K562 (cell line): ENCODE measurements around the gene GPC3. TPM values are rescaled to one million over a fixed set of nuclear protein-coding genes. Genes with fewer than 3 reads are reported as not detected.

Experiments
- ATAC-seq: fragments of 200-7000 bp; cut with Tn5 transposase; 3 replicates; pipeline ENCODE4 v1.9.1; 2020; ENCODE audit warnings: moderate library complexity
- BruUV-seq: library from RNA; stranded (reverse); fragments of 400-500 nt; replicated peaks from 2 replicates; lab custom pipeline; 2021; lab: Mats Ljungman, UMichigan
- CTCF ChIA-PET: fragments of 300-600 bp; formaldehyde crosslinking; extraction: SDS; loops from one replicate; lab custom pipeline; 2021; ENCODE audit warnings: low intra/inter-chr PET ratio; lab: Yijun Ruan, JAX
- POLR2A ChIA-PET: fragments of 300-600, 350-650 bp; sonication (Branson Sonifier 250); formaldehyde crosslinking; extraction: SDS; loops from one replicate; lab custom pipeline; 2021; ENCODE audit warnings: antibody characterized with exemption, inconsistent platforms; lab: Yijun Ruan, JAX
- DNase-seq, 4 experiments: peaks; one replicate each; pipeline versions ENCODE4 v3.0.0 to v3.0.0-alpha.2; 2011 to 2018; ENCODE audit warnings: low spot score in 3 of 4, mixed read lengths in 3 of 4; ENCODE audit errors: extremely low read depth in 1 of 4
- FAIRE-seq: peaks from 2 replicates; lab custom pipeline; 2011; peaks lifted over from hg19 to GRCh38; lab: Jason Lieb, UNC
- H2AFZ ChIP-seq: 2 replicates; pipeline ENCODE4 v1.6.0; 2011; ENCODE audit warnings: low read depth, low read length, control low read depth, inconsistent platforms
- H3K27ac ChIP-seq: fragments of 200-600 bp; 3 replicates; pipeline ENCODE4 v1.8.0; 2011; ENCODE audit warnings: low read depth, mild to moderate bottlenecking, control low read depth, inconsistent platforms, low read length, moderate library complexity, mixed read lengths; ENCODE audit errors: extremely low read depth
- H3K27me3 ChIP-seq, 2 experiments: fragments of 300-600 bp in 1 of 2; 2 replicates in 1 of 2; 3 replicates in 1 of 2; pipeline versions ENCODE4 v1.6.0 to v1.8.0; 2011; ENCODE audit warnings: inconsistent platforms in 2 of 2, low read length in 2 of 2, mild to moderate bottlenecking in 1 of 2, mixed read lengths in 1 of 2, moderate library complexity in 1 of 2; ENCODE audit not compliant: control insufficient read depth in 2 of 2, insufficient read depth in 2 of 2
- H3K36me3 ChIP-seq: fragments of 300-600 bp; 3 replicates; pipeline ENCODE4 v1.8.0; 2011; ENCODE audit warnings: mild to moderate bottlenecking, low read length, inconsistent platforms; ENCODE audit not compliant: control insufficient read depth, insufficient read depth
- H3K4me1 ChIP-seq, 2 experiments: fragments of 200-600 bp in 1 of 2; replicated peaks in 1 of 2; 2 replicates in 1 of 2; 3 replicates in 1 of 2; pipeline versions ENCODE4 v1.5.1 to v1.8.0; 2011; ENCODE audit warnings: inconsistent platforms in 2 of 2, low read length in 2 of 2, mild to moderate bottlenecking in 1 of 2, mixed read lengths in 1 of 2, moderate library complexity in 1 of 2; ENCODE audit not compliant: control insufficient read depth in 2 of 2, insufficient read depth in 2 of 2
- H3K4me2 ChIP-seq: 2 replicates; pipeline ENCODE4 v1.6.1; 2011; ENCODE audit warnings: low read length, control low read depth, inconsistent platforms, mixed read lengths; ENCODE audit not compliant: insufficient read depth
- H3K4me3 ChIP-seq: fragments of 200-600 bp; sonication (generic), shearing (Covaris generic); 2 replicates; pipeline ENCODE4 v1.5.1; 2016; ENCODE audit warnings: control low read depth, inconsistent platforms
- H3K79me2 ChIP-seq: fragments of 200-600 bp; 3 replicates; pipeline ENCODE4 v1.8.0; 2011; ENCODE audit warnings: low read length, inconsistent platforms; ENCODE audit not compliant: control insufficient read depth, insufficient read depth
- H3K9ac ChIP-seq, 2 experiments: 2 replicates each; pipeline versions ENCODE4 v1.6.0 to v1.6.1; 2011; ENCODE audit warnings: low read depth in 2 of 2, low read length in 2 of 2, control low read depth in 1 of 2, inconsistent platforms in 1 of 2, mild to moderate bottlenecking in 1 of 2, mixed read lengths in 1 of 2; ENCODE audit not compliant: insufficient read depth in 1 of 2
- H3K9me1 ChIP-seq: one replicate; pipeline ENCODE4 v1.6.0; 2011; ENCODE audit warnings: inconsistent platforms, mild to moderate bottlenecking, low read length, moderate library complexity; ENCODE audit not compliant: control insufficient read depth, insufficient read depth
- H3K9me3 ChIP-seq: replicated peaks from 2 replicates; pipeline ENCODE4 v1.5.1; 2011; ENCODE audit warnings: low read depth, low read length, inconsistent platforms; ENCODE audit not compliant: control insufficient read depth, insufficient read depth
- H4K20me1 ChIP-seq: replicated peaks from 2 replicates; pipeline ENCODE4 v1.6.1; 2011; ENCODE audit warnings: low read length, inconsistent platforms, mixed read lengths; ENCODE audit not compliant: control insufficient read depth, insufficient read depth
- CBFA2T3 ChIP-seq: fragments of 450-650 bp; IDR thresholded peaks from 2 replicates; pipeline ENCODE4 v1.6.1; 2017
- CCNT2 ChIP-seq: IDR thresholded peaks from 2 replicates; pipeline ENCODE4 v1.6.1; 2011; ENCODE audit warnings: borderline replicate concordance, low read depth, mild to moderate bottlenecking, moderate library complexity, mixed read lengths, low read length; ENCODE audit not compliant: insufficient read length; ENCODE audit errors: extremely low read depth
- MAZ ChIP-seq, 2 experiments: fragments of 450-650 bp in 1 of 2; sonication (generic) in 1 of 2; formaldehyde crosslinking; IDR thresholded peaks in 1 of 2; conservative IDR thresholded peaks in 1 of 2; 2 replicates each; pipeline versions ENCODE4 v1.4.0 to v1.5.0; 2020; ENCODE audit warnings: mild to moderate bottlenecking in 1 of 2, missing genetic modification reagents in 1 of 2
- NRF1 ChIP-seq, 2 experiments: fragments of 450-650 bp; IDR thresholded peaks in 1 of 2; conservative IDR thresholded peaks in 1 of 2; 2 replicates each; pipeline ENCODE4 v1.6.1; 2014; ENCODE audit warnings: mild to moderate bottlenecking in 2 of 2
- TBP ChIP-seq: optimal IDR thresholded peaks from 2 replicates; pipeline ENCODE3; 2011; ENCODE audit warnings: low read depth, low read length, improper control_type of control experiment
- WGBS: fragments of 100-300 bp; shearing (Covaris generic); methylation state at CpG from one replicate; pipeline ENCODE4 v1.1.6; 2016; ENCODE audit warnings: low coverage, mixed read lengths; ENCODE audit not compliant: insufficient coverage; ENCODE audit errors: missing lambda C conversion rate; 5-methylcytosine and 5-hydroxymethylcytosine counted together
- in situ Hi-C: fragments of 300-500 bp; cut with MboI; formaldehyde crosslinking; loops from 4 replicates; pipeline ENCODE4 v1.15.0; 2018; ENCODE audit warnings: inconsistent platforms, mixed read lengths
- intact Hi-C: fragments of 100-400 bp; cut with micrococcal nuclease; formaldehyde crosslinking; loops from 2 replicates; pipeline ENCODE4 v1.14.2; 2022
- polyA plus RNA-seq, 8 experiments: library from polyadenylated mRNA; depleted of rRNA in 4 of 8; stranded (reverse) in 5 of 8; unstranded in 3 of 8; fragments of >200 nt; fragmentation: Nextera tagmentation in 2 of 8; fragmentation: Illumina TruSeq in 1 of 8; extraction: Ambion mirVana in 2 of 8; extraction: Trizol in 1 of 8; gene quantifications; 2 replicates each; pipeline versions ENCODE4 v1.2.1 to v1.2.3, GENCODE V29; 2011 to 2014; ENCODE audit warnings: inconsistent platforms in 1 of 8, missing spikeins in 1 of 8
- total RNA-seq, 7 experiments: library from RNA; depleted of rRNA in 6 of 7; stranded (reverse); fragments of >200 nt in 6 of 7; fragmentation: Illumina TruSeq in 2 of 7; extraction: Trizol in 2 of 7; gene quantifications; 2 replicates each; pipeline versions ENCODE4 v1.2.1 to v1.2.3, GENCODE V29; 2011 to 2021; ENCODE audit warnings: low replicate concordance in 1 of 7
- TF ChIP-seq, protein P1 (sequence below): sonication (generic); formaldehyde crosslinking; IDR thresholded peaks from 2 replicates; pipeline ENCODE4 v1.8.1; 2023; ENCODE audit warnings: mild to moderate bottlenecking, missing genetic modification reagents
- TF ChIP-seq, protein P2 (sequence below): sonication (generic); formaldehyde crosslinking; IDR thresholded peaks from 2 replicates; pipeline ENCODE4 v1.9.0; 2022; ENCODE audit warnings: mild to moderate bottlenecking, missing genetic modification reagents
- TF ChIP-seq, protein P3 (sequence below): fragments of 250-450 bp; sonication (Bioruptor Pico); IDR thresholded peaks from 2 replicates; pipeline ENCODE4 v1.8.0; 2022; ENCODE audit warnings: inconsistent platforms, mild to moderate bottlenecking, moderate library complexity, borderline replicate concordance

Gene GPC3
- total and polyA plus RNA-seq, 9 of the 15 experiments (the other 6 are each of a cell fraction or from before 2014, with no cell fraction given), result 0.42 TPM; not detected in 8

DNA sequence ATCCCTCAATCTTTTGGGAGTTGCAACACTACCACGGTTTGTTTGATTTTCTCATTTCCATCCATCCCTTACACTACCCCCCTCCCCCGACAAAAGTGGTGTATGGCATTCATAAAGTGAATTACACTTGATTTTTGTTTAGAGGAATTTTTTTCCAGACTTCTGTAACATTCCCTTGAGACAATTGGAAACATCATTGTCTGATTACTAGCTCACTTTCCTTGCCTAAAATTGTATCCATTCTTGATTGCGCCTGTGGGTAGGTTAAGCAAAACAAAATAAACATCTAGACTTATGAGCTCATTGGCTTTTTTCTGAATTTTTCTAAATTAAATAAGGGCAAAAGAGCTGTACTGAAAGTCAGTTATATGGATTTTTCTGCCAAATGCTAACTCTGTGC lies 3.5 kb downstream of the GPC3 start:
- WGBS, result 0% methylated on average over 3 of the region's 3 CpGs
- Histone ChIP-seq H3K4me2 (no peak overlapping the region), H3K9me1 (no peaks in the 10 kb centered on the region), H3K9me3 (no peaks in the 10 kb centered on the region), H4K20me1 (no peaks in the 10 kb centered on the region), H3K79me2 (no peaks in the 10 kb centered on the region), H3K36me3 (no peaks in the 10 kb centered on the region), H3K4me3 (no peak overlapping the region), H3K27ac (no peak overlapping the region), H3K27me3 (peaks cover under 1 to 26% of the 10 kb centered on the region in 2 experiments; a peak in 4 of 5 replicates), H3K9ac (no peak overlapping the region), H2AFZ (no peak overlapping the region), H3K4me1 (peaks cover 0 to 11% of the 10 kb centered on the region in 2 experiments; a peak in 2 of 5 replicates)
- intact Hi-C loops (no loop called here), in situ Hi-C loops (no loop called here)
- ChIA-PET CTCF (no interaction called here), POLR2A (no interaction called here)
- BruUV-seq, result no TSS peak
- FAIRE-seq, result no peak
- no peak for TF ChIP-seq CCNT2
- no peak for TF ChIP-seq TBP
- DNase-seq, result no peak
- ATAC-seq, result no peak

DNA sequence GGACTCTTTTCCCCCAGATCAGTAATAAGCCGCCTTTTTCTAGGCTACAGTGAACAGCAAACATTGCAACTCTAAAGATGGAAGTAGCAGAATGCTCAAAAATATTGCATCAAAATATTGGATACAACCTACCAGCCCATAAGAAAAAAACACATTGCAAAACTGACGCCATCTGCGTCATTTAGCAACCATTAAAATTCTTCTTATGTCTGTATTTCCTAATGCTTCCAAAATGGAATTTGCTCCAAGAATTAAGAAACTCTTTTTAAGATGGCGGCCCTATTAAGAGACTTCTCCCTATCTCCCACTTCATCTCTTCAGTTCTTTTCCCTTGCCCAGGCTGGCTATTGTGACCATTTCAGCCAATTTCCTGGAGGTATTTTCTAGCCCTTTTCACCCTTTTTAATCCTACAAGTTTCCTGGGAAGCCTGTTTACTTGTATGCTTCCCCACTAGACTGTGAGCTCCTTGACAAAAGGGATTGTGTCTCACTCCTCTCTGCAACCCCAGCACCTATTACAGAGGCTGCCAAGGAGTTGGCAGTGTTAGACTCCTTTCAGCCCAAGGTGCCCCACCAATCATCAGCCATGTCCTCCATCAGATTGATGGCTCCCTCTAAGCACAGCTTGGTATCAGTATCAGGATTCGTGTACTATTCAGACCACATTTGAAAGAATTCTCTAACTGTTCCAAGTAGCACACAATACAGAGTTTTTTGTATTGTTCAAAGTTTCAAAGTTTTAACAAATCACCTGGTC lies 4.4 kb downstream of the GPC3 start:
- no TSS peak for BruUV-seq
- peaks cover 0 to 11% of the 10 kb centered on the region in 2 experiments; a peak in 2 of 5 replicates for H3K4me1 ChIP-seq
- no peak overlapping the region for H3K4me3 ChIP-seq
- no peaks in the 10 kb centered on the region for H3K79me2 ChIP-seq
- DNase-seq, result no peak
- H3K9me1 ChIP-seq, result no peaks in the 10 kb centered on the region
- in situ Hi-C loops, result no loop called here
- H3K27me3 ChIP-seq, result peaks cover 0 to 20% of the 10 kb centered on the region in 2 experiments; a peak in 3 of 5 replicates
- WGBS, result 1% methylated on average over 5 of the region's 5 CpGs
- ChIA-PET POLR2A (no interaction called here), CTCF (no interaction called here)
- no peaks in the 10 kb centered on the region for H4K20me1 ChIP-seq
- no peak overlapping the region for H3K4me2 ChIP-seq
- TF ChIP-seq, protein P1, sequence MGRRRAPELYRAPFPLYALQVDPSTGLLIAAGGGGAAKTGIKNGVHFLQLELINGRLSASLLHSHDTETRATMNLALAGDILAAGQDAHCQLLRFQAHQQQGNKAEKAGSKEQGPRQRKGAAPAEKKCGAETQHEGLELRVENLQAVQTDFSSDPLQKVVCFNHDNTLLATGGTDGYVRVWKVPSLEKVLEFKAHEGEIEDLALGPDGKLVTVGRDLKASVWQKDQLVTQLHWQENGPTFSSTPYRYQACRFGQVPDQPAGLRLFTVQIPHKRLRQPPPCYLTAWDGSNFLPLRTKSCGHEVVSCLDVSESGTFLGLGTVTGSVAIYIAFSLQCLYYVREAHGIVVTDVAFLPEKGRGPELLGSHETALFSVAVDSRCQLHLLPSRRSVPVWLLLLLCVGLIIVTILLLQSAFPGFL, result no peak
- TF ChIP-seq MAZ (CRISPR knock-in tag; conservative IDR thresholded peaks at IDR 0.05 in 1 of 2, IDR thresholded peaks at IDR 0.05 in 1 of 2) (no peak), CBFA2T3 (no peak), NRF1 (conservative IDR thresholded peaks at IDR 0.05 in 1 of 2, IDR thresholded peaks at IDR 0.05 in 1 of 2) (no peak)
- TF ChIP-seq, protein P2, sequence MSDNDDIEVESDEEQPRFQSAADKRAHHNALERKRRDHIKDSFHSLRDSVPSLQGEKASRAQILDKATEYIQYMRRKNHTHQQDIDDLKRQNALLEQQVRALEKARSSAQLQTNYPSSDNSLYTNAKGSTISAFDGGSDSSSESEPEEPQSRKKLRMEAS (CRISPR knock-in tag), result no peak
- TF ChIP-seq, protein P3, sequence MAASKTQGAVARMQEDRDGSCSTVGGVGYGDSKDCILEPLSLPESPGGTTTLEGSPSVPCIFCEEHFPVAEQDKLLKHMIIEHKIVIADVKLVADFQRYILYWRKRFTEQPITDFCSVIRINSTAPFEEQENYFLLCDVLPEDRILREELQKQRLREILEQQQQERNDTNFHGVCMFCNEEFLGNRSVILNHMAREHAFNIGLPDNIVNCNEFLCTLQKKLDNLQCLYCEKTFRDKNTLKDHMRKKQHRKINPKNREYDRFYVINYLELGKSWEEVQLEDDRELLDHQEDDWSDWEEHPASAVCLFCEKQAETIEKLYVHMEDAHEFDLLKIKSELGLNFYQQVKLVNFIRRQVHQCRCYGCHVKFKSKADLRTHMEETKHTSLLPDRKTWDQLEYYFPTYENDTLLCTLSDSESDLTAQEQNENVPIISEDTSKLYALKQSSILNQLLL (CRISPR knock-in tag), result no peak
- H3K27ac ChIP-seq, result no peak overlapping the region
- FAIRE-seq, result no peak
- no peak for ATAC-seq
- no peak overlapping the region for H3K9ac ChIP-seq
- H2AFZ ChIP-seq, result no peak overlapping the region
- no peaks in the 10 kb centered on the region for H3K9me3 ChIP-seq
- intact Hi-C loops, result no loop called here
- H3K36me3 ChIP-seq, result no peaks in the 10 kb centered on the region
